Stimulated activated CD4-positive, alpha-beta T cell treated with anti-CD3 and anti-CD28 coated beads, Interleukin-1b, Interleukin-23, amount 100 ng/mL, for 24 hours (primary cell): Measurements from ENCODE around the gene ADK.
"Not testable (repeated sequence)": the region's sequence is repeated elsewhere in the genome, so short reads cannot be mapped to it uniquely, and the experiment has no call there.

Experiments
- DNase-seq, 4 experiments: peaks; one replicate each; pipeline ENCODE4 v3.0.0-alpha.2; 2020; ENCODE audit warnings: low read depth in 4 of 4, low spot score in 1 of 4

The ADK gene

GRCh38 chr10:74342991-74343390, 192.0 kb downstream of the ADK start:
- DNase-seq, result no peak

- no peak for DNase-seq
These were observed 192.8 kb downstream of the ADK start for GRCh38 chr10:74343804-74344203.

- no peak for DNase-seq
These were observed 193.3 kb downstream of the ADK start for GRCh38 chr10:74344306-74344705.

DNA sequence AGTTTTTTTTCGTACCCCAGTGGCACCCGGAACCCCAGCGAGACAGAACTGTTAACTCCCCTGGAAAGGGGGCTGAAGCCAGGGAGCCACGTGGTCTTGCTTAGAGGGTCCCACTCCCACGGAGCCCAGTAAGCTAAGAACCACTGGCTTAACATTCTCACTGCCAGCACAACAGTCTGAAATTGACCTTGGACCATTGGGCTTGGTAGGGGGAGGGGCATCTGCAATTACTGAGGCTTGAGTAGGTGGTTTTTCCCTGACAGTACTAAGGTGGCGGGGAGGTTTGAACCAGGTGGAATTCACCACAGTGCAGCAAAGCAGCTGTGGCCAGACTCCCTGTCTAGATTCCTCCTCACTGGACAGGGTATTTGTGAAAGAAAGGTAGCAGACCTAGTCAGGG, 196.5 kb downstream of the ADK start:
- DNase-seq, result no peak

- not testable (repeated sequence) for DNase-seq
These were observed 202.0 kb downstream of the ADK start for GRCh38 chr10:74353021-74353420.

GRCh38 chr10:74361678-74362077, 210.7 kb downstream of the ADK start:
- DNase-seq, result no peak

GRCh38 chr10:74363727-74364126, 212.7 kb downstream of the ADK start:
- DNase-seq, result no peak

- no peak for DNase-seq
These were observed 214.1 kb downstream of the ADK start for GRCh38 chr10:74365109-74365508.

GRCh38 chr10:74371696-74372095, 220.7 kb downstream of the ADK start:
- DNase-seq, result no peak

- no peak for DNase-seq
These were observed 222.0 kb downstream of the ADK start for GRCh38 chr10:74373059-74373458.

GRCh38 chr10:74377476-74377875, 226.5 kb downstream of the ADK start:
- no peak for DNase-seq

- DNase-seq, result no peak
These were observed 228.5 kb downstream of the ADK start for GRCh38 chr10:74379474-74379873.

GRCh38 chr10:74380795-74381194, 229.8 kb downstream of the ADK start:
- DNase-seq, result no peak

DNA sequence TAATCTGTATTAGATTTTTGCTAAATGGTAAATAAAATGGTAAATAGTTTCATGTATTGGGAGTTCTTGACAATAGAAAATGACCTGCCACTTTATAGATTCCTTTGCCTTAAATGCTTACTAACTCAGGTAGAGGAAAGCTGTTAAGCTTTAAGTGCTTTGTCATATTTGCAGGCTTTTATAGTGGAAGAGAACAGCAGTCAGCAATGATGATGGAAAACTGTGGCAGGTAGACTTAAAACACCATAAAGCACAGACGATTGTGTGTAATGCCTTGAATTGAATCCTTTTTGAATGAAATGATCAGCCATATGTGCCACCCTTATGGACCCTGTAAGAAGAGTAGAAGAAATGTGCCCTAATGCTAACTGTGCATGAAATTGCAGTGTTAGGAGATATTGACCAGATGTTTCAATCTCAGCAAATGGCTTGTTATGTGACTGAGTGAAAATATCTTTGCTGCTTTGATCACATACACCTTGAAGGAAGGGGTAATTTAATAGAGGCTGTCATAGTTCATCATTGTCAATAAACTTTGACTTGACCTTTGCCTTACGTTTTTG, 230.4 kb downstream of the ADK start:
- no peak for DNase-seq

- no peak for DNase-seq
These were observed 231.6 kb downstream of the ADK start for GRCh38 chr10:74382663-74383062.

DNA sequence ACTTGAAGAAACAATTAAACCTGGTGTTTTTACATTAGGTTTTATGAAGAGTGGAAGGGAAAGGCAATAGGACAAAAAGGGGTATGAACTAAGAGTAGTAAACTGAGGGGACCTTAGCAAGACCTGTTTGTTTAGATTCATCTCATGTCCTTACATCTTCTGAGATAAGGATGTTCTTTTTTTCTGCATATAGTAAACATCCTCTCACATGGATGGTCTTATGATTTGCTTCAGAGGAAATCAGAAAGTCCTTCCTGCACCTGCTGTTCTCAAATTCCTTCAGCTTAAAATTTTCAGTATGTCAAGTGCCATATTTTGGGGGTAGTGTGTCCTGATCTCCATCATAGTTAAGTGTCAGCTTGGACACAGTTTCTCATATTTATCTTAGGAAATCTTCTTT, 232.6 kb downstream of the ADK start:
- DNase-seq, result no peak

DNA sequence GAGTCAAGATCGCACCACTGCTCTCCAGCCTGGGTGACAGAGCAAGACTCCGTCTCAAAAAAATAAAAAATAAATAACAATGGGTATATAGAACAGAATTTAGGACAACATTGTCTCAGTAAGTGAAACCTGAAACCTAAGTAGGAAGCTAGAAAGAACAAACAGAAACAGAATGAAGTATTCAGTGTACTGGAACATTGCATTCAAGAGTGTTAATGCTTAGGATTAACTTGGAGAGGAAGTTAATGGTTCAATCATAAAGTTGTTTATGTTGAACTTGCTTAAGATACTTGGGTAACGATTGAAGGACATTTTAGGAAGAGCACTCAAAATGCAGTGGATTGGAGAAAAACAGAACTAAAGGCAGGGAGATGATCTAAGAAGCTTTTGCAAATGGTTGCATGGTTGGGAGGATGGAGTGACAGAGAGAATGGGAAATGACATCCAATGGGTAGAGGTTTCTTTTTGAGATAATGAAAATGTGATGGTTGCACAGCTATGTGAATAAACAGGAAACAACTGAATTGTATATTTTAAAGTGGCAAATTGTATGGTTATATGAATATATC, 233.7 kb downstream of the ADK start:
- no peak for DNase-seq

- DNase-seq, result no peak
These were observed 237.8 kb downstream of the ADK start for GRCh38 chr10:74388801-74389200.

DNA sequence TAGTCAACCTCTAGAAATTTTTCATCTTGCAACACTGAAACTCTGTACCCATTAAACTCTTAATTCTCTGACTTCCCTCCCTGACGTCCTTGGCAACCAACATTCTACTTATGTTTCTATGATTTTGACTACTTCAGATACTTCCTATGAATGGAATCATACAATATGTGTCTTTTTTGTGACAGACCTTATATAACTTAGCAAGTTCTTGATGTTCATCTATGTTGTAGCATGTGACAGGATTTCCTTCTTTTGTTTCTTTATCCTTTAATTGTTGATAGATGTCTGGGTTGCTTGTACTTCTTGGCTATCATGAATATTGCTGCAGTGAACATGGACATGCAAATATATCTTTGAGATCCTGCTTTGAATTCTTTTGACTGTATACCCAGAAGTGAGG, 240.8 kb downstream of the ADK start:
- no peak for DNase-seq

DNA sequence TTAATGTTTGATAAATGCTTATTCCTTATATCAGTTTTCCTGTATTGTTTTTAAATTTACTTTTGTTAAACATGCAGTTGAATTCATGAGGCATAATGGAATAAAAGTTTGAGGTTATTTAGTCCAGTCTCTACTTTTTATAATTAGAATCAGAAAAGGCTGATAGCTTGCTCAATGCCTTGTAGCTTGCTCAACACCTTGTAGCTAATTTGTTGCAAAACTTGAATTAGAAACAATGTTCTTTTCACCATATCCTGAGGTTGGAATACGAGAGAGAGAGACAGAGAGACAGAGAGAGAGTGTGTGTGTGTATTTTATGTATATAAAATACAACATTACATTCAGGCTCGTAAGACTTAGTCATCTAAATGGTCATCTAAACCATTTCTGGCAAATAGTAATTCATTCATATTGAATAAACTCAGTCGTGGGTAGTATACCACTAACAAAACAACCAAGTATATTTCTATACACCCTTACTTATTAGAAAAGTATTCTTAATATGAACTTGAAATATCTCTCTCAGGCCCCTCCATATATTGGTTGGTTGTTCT, 243.5 kb downstream of the ADK start:
- DNase-seq, result no peak

- no peak for DNase-seq
These were observed 249.2 kb downstream of the ADK start for GRCh38 chr10:74400186-74400585.

DNA sequence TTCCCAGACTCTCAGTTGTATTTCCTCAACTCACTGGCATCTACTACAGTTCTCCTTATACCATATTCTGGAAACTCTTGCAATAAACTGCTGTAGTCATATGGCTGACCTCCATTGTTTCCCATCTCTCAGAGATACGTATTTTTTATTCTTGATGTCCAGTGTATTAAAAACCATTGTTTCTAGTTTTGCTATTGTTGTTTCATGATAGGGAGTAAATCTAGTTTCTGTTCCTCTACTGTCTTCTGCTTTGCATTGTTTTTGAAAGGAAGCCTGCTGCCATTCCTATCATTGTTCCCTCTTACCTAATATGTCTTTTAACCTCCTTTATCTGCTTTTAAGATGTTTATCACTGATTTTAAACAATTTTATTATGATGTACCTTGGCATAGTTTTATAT, 255.0 kb downstream of the ADK start:
- DNase-seq, result no peak

- DNase-seq, result no peak
These were observed 264.3 kb downstream of the ADK start for GRCh38 chr10:74415146-74415839.
